ENCODE data around the gene SPI1.

The SPI1 gene

GRCh38 chr11:47406896-47407745 is 28.8 kb upstream of the SPI1 start:
- no peak for DNase-seq (ENCODE audit: low spot score)

GRCh38 chr11:47403571-47403970 is 25.2 kb upstream of the SPI1 start:
- no peak for DNase-seq (ENCODE audit: low spot score)

DNA sequence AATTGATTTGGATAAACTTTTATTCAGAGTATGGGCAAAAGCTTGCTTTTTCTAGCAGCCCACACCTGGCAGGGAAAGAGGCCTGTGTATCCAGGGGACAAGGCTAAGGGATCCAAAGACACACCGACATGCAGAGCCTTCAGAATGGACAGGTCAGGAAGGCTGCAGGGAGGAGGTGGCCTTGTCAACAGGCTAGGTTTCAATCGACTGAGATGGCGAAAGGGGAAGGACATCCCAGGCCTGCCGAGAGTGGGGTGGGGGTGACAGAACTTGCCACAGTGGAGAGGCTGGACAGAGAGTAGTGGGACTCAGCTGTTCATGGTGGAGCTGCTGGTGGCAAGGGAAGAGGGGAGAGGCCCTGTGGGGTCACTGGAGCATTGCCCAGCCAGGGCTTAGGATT is 24.8 kb upstream of the SPI1 start:
- no peak for DNase-seq (ENCODE audit: low spot score)

DNA sequence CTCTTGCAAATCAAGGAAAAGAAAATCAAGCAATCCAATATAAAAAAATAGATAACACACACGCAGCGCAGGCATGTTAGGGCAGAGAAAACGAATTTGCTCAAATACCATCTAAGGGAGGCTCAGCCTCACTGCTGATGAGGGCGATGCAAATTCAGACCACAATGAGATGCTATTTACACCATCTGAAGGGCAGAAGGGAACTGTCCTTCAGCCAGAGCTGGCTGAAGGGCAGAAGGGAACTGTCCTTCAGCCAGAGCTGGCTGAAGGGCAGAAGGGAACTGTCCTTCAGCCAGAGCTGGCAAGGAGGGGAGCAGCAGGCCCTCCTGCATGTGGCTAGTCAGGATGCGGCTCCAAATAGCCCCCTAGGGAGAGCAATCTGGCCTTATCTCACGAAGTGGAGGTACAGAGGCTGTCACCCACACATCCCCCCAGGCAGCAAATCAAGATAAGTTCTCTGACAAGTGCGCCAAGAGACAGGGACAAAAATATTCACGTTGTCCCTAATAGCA is 22.5 kb upstream of the SPI1 start:
- no peak for DNase-seq (ENCODE audit: low spot score)

DNA sequence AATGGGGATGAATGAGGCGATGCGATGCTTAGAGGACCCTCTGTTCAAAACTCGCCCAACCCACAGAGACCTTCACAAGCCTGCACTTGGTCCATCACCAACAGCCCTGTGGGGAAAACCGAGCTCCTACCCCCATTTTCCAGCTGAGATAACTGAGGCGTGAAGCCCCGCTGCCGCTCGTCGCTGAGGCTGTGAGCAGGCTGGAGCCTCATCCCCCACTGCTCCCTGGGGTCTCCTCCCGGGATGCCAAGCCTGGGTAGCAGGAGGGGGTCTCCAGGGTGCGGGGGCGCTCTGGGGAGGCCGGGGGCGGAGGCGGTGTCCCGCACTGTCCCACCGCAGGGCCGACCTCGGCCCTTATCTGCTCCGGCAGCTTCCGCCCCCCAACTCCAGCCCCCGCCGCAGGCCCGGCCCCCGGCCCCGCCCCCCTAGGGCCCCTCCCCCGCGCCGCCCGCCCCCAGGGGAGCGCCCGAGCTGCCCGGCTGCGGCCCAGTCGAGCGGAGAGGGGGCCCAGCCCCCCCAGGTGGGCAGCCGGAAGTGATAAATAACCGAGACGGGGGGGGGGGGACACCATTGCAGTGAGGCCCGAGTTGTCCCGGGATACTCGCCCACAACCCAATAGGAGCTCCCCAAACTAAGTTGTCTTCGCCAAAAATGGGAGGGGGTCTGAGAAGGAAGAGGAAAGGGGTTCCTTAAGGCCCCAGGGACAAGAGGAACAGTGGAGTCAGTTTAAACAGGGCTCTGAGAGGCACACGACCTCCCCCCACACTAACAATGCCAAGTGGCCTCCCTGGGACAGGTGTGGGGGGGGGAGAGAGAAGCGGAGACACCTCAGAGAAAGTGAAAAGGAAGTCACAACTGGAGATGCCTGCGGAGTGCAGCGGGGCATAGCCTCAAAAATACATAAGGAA is 21.8 kb upstream of the SPI1 start:
- DNase-seq (ENCODE audit: low spot score): peak; percentile 34

- no peak for DNase-seq (ENCODE audit: low spot score)
Observed at GRCh38 chr11:47398551-47398950, 20.2 kb upstream of the SPI1 start.

DNA sequence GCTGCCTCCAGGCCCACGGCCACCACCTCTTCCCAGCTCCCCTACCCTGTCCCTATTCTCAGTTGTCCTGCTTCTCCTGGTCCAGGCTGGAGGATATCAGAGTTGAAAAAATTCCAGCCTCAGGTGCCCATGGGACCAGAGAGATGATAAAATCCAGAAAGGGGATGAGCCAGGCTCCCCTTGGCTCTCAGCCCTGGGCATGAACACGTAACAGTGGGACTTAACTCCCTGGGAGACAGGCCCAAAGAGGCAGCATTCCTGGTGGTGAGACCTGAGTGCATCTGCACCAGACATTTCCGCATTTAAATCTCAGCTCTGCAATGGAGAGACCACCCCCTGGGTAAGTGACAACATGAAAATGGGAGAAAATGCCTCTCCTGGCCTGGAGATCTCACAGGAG is 19.7 kb upstream of the SPI1 start:
- DNase-seq (ENCODE audit: low spot score): no peak

DNA sequence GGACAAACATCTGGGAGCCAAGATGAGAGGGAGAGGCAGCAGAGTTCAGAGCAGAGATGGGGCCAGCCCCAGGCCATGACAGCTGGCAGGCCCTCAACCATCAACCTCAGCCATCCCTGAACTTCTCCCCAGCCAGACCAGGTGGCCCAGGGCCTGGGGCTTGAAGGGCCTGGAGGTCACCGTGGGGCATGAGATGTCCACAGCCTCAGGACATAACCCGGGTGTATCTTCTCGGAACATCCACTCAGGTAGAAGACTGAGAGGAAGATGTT is 17.6 kb upstream of the SPI1 start:
- no peak for DNase-seq (ENCODE audit: low spot score)

GRCh38 chr11:47395223-47396048 is 17.1 kb upstream of the SPI1 start:
- no peak for DNase-seq (ENCODE audit: low spot score)

DNA sequence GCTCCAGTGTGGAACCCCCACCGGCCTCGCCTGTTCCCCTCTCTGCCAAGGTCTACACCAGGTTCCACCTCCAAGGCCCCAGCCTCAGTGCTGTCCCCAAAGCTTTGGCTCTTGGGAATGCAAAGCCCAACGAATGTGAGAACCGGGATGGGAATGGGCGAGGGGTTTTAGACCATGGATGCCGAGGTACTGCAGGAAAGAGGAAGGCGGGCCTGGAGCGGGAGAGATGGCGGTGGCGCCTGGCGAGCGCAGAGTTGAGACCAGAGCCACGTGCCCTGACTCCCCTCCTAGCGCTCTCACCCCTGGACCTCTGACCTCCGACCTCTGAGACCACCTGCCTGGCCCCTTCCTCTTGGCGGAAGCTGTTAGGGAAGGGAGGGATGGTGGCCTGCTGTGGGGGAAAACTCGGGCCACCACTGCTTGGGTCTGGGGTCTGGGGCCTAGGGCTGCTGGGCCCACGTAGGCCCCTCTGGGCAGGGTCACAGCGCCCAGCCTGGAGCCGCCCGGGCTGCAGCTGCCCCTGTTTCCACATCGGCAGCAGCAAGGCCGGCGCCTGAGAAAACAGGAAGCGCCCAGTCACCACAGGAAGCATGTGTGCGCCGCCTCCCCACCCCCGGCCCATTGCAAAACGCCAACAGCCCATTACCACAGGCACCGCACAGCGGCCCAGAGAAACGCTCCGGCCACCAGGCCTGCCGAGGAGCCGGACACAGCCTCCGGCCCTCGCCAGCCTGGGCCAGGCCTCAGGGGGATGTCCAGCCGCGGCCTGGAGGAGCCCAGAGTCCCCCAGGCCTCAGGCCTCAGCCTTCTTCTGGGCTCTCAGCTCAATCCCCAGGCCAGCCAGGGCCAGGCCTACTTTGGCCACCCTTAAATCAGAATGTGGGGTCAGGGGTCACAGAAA is 16.2 kb upstream of the SPI1 start:
- DNase-seq (ENCODE audit: low spot score): peak; percentile 66

GRCh38 chr11:47394050-47394321 is 15.6 kb upstream of the SPI1 start:
- DNase-seq (ENCODE audit: low spot score): no peak

DNA sequence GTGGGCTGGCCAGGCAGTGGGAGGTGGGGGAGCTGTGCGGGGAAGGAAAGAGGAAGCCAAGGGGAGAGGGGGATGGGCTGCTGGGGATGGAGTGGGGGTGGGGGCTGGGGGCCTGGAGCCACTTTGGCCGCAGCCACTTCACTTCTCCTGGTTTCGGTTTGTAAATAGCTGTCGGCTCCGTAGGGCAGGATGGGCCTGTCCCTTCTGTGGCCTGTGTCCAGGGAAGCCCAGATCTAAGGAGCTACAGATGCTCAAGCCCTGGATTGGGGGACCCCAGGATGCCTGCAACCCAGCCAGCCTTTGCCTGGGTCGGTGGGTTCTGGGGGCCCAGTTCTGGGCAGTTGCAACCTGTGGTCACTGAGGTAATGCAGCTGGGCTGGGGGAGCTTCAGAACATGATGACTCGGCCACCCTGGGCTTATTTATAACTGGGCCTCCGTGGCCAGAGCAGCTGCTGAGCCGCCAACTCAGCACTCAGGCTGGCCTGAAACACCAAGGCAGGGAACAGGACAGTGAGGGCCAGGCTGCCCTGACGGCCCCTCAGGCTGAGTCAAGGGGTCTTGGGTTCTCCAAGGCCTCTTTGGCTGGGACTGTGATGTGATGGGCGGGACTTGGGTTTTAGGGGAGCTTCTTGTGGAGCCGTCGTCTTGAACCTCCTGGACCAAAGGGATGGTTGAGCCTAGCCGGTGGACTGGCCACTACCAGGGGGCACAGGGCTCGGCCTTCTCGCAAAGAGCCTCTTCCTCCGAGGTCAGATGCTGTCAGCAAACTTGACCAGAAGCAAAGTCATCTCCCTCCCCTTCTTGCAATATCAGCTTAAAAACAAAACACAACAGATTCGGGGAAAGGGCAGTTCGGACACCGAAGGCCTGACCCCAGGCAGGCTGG is 15.1 kb upstream of the SPI1 start:
- no peak for DNase-seq (ENCODE audit: low spot score)

- DNase-seq (ENCODE audit: low spot score): no peak
Observed at GRCh38 chr11:47392546-47393162, 14.3 kb upstream of the SPI1 start.

DNA sequence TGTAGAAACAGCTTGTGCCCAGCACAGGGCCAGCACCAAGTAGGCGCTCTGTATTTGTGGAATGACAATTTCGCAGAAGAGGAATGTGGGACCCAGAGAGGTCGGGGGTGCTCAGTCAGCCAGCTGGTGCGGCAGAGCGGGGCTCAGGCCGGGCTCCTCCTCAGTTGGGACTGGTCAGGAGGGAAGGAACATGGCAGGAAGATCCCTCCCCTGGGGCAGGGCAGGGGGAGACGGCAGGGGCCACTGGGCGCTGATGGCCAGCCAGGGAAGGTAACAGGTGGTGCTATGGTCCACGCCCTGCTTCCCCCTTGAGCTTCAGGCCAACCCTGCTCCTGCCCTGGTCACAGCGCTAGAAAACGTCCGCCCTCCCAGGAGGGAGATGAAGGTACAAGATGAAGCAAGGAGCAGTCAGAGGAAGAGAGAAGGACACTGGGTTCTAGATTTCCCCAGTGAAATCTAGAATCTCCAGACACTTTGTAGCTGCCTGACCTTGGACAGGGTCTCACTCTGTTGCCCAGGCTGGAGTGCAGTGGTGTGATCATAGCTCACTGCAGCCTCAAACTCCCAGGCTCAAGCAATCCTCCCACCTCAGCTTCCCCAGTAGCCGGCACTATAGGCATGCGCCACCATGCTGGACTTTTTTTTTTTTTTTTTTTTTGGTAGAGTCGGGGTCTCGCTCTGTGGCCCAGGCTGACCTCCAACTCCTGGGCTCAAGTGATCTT is 13.5 kb upstream of the SPI1 start:
- DNase-seq (ENCODE audit: low spot score): no peak

- DNase-seq (ENCODE audit: low spot score): no peak
Observed at GRCh38 chr11:47391077-47391583, 12.8 kb upstream of the SPI1 start.

GRCh38 chr11:47390422-47390760 is 12.0 kb upstream of the SPI1 start:
- DNase-seq (ENCODE audit: low spot score): no peak

- no peak for DNase-seq (ENCODE audit: low spot score)
Observed at GRCh38 chr11:47389577-47390421, 11.5 kb upstream of the SPI1 start.

Measured in CD4-positive, alpha-beta T cell treated with Interleukin-15 for 4 hours (primary cell).